ENCODE results near the gene AQR.

- TF ChIP-seq CTCF (IDR thresholded peaks at IDR 0.05) (no peak), TAF1 (IDR thresholded peaks at IDR 0.05; ENCODE audit: borderline replicate concordance, low read depth, low read length) (no peak), SIN3A (IDR thresholded peaks at IDR 0.05; ENCODE audit: borderline replicate concordance, low read depth, low read length) (no peak), YY1 (IDR thresholded peaks at IDR 0.05; ENCODE audit: low read depth) (no peak), SMC3 (IDR thresholded peaks at IDR 0.05; ENCODE audit: low read depth, low read length) (no peak), CHD2 (IDR thresholded peaks at IDR 0.05; ENCODE audit: low read length, partially characterized antibody) (no peak), FOXJ3 (CRISPR knock-in tag; IDR thresholded peaks at IDR 0.05) (no peak), ELF1 (IDR thresholded peaks at IDR 0.05) (no peak)
These were observed 7.2 kb upstream of the AQR start for GRCh38 chr15:34976743-34977142.
